Measurements from ENCODE around the gene ITIH5.
"Not testable (repeated sequence)": the region's sequence is repeated elsewhere in the genome, so short reads cannot be mapped to it uniquely, and the experiment has no call there.

ITIH5 gene

DNA sequence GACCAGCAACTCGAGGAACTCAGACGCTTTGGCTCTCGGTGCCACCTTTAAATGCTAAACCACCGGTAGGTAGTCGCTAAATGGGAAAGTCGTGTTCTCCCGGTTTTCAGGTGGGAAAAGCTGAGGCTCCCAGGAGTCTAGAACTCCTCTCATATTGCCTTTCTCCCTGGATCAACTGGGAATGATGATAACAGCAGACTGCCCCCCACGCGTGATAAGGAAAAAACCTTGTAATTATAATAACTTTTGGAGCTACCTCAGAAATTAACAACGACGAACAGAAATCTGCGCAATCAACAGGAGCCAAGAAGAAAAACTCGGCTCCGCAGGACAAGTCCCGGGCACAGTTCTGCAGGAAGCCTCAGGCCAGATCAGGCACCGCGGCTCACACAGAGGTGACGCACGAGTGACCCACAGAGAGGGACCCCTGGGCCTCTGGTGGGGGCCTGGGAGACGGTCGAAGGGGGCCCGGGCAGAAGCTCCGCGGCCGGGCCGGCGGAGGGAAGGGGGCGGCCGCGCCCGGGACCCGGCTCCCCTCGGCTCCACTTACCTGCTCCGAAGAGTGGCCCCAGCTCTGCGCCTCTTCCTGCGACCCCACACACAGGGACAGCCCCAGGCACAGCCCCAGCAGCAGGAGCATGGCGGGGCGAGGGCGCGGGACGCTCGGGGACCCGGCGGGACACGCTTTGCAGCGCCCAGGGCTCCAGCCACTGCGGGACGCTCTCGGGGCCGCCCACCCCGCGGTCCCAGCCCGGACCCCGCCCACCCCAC, at the start of gene ITIH5:
Gene ITIH5, minus strand, starts transcription at position 714 of the 771 bp plus-strand sequence. Its CDS starts 74 bp downstream, at position 640.
- no peak for DNase-seq

DNA sequence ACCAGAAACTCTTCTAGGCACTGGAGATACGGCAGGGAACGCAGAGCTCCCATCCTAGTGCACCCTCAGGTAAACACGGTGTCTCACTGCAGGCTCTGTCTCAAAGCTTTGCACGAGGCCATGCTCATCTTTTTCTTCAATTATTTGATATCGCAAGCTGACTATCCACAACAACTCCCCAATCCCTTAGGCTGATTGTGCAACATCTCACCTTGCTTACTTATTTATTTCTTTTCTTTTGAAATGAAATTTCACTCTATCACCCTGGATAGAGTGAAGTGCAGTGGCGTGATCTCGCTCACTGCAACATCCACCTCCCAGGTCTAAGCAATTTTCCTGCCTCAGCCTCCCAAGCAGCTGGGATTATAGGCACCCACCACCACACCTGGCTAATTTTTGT, 48.7 kb upstream of the ITIH5 start:
- DNase-seq: no peak

DNA sequence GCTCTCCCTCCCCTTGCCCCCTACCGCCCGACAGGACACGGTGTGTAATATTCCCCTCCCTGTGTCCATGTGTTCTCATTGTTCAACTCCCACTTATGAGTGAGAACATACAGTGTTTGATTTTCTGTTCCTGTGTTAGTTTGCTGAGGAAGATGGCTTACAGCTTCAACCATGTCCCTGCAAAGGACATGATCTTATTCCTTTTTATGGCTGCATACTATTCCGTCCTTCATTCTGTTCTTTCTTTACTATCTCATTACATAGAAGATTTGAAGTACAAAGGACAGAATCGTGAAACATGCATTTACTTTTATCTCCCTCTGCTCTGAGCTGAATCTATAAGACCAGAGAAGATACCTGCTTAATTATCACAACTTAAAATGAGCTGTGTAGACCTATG, 44.3 kb upstream of the ITIH5 start:
- DNase-seq: not testable (repeated sequence)

- DNase-seq: no peak
Observed at GRCh38 chr10:7710446-7710845, 43.7 kb upstream of the ITIH5 start.

DNA sequence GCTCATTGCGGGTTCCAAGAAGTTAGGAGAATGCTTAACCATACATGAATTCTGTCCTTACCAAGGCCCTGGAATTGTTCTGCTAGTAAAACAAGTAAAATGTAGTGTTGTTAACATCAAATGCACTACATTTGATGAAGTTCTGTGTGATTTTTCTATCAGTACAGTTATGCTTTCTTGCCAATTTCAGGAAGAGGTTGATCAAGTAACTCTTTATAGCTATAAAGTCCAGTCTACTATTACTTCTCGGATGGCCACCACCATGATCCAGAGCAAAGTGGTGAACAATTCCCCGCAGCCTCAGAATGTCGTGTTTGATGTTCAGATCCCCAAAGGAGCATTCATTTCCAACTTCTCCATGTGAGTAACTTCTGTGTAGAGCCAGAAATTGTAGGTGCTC, 42.1 kb upstream of the ITIH5 start:
- DNase-seq: no peak

- DNase-seq: no peak
Observed at GRCh38 chr10:7707858-7708622, 41.3 kb upstream of the ITIH5 start.

GRCh38 chr10:7707102-7707501, 40.3 kb upstream of the ITIH5 start:
- DNase-seq: no peak

DNA sequence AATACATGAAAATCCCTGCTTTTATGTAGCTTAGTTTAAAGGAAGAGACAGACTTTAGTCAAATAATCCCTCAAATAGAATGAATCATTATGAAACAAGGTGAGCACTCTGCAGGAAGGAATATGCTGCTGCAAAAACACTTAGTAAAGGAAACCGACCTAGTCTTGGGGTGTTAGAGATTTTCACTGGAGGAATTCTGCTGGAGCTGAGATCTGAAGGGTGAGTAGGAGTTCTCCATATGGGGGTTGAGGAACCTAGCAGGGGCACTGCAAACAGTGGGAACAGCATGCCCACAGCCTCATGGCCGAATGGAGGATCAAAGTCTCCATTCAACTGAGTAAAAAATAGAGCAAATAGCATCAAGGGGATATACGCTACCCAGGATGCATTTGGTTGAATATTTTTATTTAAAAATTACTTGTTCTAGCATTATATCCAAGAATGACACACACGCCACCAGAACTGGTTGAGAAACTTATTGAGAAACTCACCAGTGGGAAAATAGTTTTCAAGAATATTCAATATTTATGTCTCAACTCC, 39.8 kb upstream of the ITIH5 start:
- no peak for DNase-seq

GRCh38 chr10:7705341-7705740, 38.6 kb upstream of the ITIH5 start:
- no peak for DNase-seq

GRCh38 chr10:7704071-7705016, 37.6 kb upstream of the ITIH5 start:
- no peak for DNase-seq

DNA sequence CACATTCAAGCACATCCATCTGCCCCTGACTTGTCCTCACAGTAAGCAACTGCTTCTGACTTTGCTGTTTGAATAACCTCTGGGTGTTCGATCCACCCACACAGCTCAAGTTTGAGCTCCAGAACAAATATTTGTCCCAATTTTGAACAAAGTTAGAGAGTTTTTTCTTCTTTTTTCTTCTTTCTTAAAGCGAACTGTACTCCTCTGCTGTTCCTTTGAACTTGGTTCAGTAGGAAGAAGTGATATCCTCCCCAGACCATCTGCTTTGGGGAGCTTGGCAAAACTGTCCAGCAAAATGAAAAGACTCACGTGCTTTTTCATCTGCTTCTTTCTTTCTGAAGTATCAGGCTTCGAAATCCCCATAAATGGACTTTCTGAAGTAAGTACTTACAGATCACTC, 36.4 kb upstream of the ITIH5 start, which contains the start of gene ITIH2:
Gene ITIH2, plus strand, starts transcription at position 177 of the 400 bp plus-strand sequence. Its CDS starts 119 bp downstream, at position 296.
- no peak for DNase-seq

GRCh38 chr10:7702288-7702812, 35.6 kb upstream of the ITIH5 start:
- DNase-seq: no peak

GRCh38 chr10:7701158-7701742, 34.5 kb upstream of the ITIH5 start:
- DNase-seq: no peak

DNA sequence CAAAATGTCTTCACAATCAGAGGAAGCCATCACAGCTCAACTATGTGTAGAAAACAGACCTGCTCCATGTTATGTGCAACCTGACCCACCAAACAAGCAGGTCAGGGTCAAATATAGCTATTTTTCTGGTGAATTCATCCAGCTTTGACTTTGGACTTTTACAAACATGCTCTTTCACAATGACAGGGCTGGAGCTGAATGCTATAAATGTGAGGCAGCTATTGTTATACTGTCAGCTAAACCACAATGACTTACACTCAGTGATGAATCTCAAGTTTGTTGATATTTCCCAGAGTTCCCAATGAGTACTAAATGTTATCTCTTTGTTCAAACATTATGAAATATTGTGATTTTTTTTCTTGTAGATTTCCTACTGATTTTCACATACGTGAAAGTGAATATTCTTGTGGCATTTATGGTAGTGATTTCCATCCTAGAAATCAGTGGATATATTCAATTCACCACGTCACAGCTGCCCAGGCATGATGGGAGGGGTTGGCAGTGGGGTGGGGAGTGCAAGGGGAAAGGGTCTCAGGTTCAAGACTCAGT, 33.9 kb upstream of the ITIH5 start:
- no peak for DNase-seq

DNA sequence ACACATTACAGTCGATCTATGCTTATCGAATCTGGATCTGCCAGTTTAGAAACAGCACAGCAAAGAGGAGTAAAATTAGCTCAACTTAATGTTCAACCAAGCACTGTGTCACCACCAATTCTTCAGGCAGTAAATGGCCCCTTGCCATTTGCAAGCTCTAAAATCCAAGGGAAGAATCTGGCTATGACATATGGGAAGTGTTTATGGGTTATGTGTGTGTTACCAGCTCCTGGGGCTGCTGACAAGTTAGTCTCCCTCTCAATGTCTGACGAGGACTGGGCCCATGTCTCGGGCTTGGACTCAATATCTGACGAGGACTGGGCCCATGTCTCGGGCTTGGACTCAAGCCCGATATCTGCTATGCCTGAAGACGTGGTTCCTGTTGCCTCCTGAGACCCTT, 30.7 kb upstream of the ITIH5 start:
- no peak for DNase-seq

DNA sequence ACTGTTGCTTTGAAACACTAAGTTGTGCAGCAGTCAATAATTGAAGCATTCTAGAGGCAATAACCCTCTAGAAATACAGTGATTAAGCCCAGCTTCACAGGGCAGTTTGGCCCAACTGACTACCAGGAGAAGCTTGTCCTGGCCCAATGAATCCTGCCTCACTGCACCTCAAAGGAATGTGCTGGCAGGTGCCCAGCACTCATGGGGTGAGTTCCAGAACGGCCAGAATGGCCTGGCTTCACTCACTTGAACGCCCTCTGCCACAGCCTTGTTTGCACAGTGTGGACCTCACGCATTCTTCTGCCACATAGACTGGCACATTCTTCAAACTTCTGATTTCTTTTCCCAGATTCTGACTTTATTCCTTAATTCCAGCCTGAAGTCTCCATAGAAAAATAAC, 29.8 kb upstream of the ITIH5 start:
- no peak for DNase-seq

DNA sequence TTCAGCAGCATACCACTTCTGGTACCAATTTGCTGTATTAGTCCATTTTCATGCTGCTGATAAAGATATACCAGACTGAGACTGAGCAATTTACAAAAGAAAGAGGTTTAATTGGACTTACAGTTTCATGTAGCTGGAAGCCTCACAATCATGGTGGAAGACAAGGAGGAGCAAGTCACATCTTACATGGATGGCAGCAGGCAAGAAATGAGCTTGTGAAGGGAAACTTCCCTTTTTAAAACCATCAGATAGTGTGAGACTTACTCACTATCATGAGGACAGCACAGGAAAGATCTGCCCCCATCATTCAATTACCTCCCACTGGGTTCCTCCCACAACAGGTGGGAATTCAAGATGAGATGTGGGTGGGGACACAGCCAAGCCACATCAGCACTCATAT, 26.4 kb upstream of the ITIH5 start:
- DNase-seq: not testable (repeated sequence)

GRCh38 chr10:7692368-7692767, 25.6 kb upstream of the ITIH5 start:
- not testable (repeated sequence) for DNase-seq

DNA sequence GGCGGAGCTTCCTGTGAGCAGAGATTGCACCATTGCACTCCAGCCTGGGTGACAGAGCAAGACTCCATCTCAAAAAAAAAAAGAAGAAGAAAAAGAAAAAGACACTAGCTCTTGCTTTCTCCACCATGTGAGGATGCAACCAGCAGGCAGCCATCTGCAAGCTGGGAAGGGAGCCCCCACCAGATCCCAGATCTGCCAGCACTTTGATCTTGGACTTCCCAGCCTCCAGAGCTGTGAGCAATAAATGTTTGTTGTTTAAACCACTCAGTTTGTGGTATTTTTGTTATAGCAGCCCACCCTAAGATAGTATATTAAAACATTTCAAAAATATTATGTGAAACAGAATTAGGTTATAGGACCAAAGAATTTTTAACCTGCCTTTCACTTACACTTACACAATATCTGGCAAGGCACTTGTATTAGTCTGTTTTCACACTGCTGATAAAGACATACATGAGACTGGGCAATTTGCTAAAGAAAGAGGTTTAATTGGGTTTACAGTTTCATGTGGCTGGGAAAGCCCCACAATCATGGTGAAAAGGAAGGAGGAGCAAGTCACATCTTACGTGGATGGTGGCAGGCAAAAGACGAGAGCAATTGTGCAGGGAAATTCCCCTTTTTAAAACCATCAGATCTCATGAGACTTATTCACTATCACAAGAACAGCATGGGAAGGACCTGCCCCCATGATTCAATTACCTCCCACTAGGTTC, 24.3 kb upstream of the ITIH5 start:
- DNase-seq: not testable (repeated sequence)

GRCh38 chr10:7689591-7689990, 22.8 kb upstream of the ITIH5 start:
- no peak for DNase-seq
